Testis (tissue), 2 donors: ENCODE measurements around the gene PAXX.

Experiments
- CTCF ChIP-seq, 3 experiments: fragments of 450-650 bp in 2 of 3; fragments of 200-600 bp in 1 of 3; sonication (generic) in 1 of 3; IDR thresholded peaks; one replicate each; pipeline ENCODE4 v1.5.1; 2016 to 2019; ENCODE audit warnings: antibody characterized with exemption in 3 of 3, mild to moderate bottlenecking in 2 of 3, moderate library complexity in 1 of 3
- POLR2A ChIP-seq: fragments of 450-650 bp; IDR thresholded peaks from one replicate; pipeline ENCODE4 v1.6.1; 2017; ENCODE audit warnings: antibody characterized with exemption, mild to moderate bottlenecking, moderate library complexity

DNA sequence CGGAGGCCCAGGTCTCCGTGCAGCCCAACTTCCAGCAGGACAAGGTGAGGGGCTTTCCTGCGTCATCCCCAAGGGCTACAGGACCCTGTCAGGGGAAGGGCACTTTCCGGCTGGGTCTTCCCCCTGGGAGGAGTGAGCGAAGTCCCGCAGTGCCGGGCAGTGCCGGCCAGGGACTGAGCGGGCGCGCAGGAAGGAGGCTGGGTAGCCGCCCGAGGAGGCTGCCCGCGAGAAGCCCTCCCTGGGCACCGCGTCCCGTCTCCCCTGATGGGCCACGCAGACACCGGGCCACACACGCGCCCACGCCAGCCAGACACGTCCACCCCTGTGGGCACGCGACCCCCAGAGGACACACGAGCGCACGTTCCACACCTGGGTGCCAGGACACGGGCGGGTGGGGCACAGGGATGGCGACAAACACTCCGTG is 14.6 kb upstream of the PAXX start:
- TF ChIP-seq POLR2A = no peak
- TF ChIP-seq CTCF (IDR thresholded peaks at IDR 0.05) = no peak
